ENCODE results near the gene SNAPC1.
A peak's percentile ranks its signal among the peaks of the same experiment; 100 is the strongest.
"Not testable (repeated sequence)": the region's sequence is repeated elsewhere in the genome, so short reads cannot be mapped to it uniquely, and the experiment has no call there.

Gene SNAPC1, protein sequence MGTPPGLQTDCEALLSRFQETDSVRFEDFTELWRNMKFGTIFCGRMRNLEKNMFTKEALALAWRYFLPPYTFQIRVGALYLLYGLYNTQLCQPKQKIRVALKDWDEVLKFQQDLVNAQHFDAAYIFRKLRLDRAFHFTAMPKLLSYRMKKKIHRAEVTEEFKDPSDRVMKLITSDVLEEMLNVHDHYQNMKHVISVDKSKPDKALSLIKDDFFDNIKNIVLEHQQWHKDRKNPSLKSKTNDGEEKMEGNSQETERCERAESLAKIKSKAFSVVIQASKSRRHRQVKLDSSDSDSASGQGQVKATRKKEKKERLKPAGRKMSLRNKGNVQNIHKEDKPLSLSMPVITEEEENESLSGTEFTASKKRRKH

DNA sequence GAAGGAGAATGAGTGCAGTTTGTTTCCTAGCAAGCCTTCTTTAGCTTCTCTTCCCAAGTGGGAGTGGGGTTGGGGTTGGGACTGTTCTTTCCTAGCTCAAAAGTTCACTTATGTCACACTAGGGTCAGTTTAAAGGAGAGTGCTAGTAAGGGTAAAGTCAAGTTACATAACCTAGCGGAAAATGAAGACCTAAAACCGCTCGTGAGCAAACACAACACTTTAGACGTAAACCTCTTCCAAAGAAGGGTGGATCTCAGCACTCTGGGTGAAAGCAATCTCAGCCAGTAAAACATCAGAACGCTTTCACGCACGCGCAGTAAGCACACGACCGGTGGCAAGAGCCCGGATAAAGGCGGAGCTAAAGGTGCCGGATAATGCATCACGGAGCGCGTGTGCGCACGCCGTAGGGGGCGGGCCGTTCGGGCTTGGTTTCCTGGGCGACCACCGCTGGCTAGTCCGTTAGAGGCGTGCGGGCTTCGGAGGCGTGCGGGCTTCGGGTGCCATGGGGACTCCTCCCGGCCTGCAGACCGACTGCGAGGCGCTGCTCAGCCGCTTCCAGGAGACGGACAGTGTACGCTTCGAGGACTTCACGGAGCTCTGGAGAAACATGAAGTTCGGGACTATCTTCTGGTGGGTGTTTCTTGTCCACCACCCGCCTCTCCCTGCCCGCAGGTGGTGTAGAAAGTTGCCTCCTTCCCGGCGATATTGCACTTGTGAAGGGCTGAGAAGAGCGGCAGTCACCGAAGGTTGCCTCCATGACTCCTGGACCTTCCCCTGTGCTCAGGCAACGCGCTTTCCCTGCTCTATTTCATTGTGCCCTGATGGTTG lies at the start of gene SNAPC1:
TSS of gene SNAPC1 (plus strand) at position 462 of the 828 bp plus-strand sequence. CDS start at position 503, 41 bp downstream.
- DNase-seq: peak; percentile 60 to 86

GRCh38 chr14:61713724-61714437 lies 48.3 kb upstream of the SNAPC1 start:
- DNase-seq: no peak

DNA sequence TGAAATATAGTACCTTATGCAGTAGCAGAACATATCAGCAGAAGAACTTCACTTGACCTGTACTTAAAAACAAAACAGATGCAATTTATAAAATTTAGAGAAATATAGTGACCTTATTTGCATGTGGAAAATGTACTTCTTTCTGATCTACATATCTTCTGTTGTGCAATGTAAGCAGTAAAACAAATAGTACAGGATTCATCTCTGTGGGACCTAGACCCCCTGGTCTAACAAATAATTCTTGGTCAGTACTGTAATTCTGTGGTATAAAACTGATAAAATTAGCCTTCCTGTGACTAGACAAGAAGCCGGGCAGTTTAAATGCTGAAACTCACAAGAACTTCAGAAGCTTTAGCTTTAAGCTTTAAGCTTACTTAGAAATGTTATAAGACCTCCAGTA lies 45.3 kb upstream of the SNAPC1 start:
- DNase-seq: no peak

DNA sequence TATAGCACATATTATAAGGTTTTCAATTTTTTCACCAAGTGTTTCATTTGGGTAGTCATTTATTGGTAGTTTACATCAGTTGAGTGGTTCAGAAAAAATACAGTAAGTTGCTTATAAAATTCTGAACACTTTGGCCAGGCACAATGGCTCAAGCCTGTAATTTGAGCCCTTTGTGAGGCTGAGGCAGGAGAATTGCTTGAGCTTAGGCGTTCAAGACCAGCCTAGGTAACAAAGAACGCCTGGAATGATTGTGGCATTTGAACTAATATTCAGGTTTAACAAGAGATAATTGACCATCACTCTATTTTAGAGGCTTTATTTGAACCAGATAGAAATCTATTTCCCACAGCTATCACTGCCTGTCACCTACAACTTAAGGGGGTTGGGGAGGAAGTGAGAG lies 44.2 kb upstream of the SNAPC1 start:
- no peak for DNase-seq

DNA sequence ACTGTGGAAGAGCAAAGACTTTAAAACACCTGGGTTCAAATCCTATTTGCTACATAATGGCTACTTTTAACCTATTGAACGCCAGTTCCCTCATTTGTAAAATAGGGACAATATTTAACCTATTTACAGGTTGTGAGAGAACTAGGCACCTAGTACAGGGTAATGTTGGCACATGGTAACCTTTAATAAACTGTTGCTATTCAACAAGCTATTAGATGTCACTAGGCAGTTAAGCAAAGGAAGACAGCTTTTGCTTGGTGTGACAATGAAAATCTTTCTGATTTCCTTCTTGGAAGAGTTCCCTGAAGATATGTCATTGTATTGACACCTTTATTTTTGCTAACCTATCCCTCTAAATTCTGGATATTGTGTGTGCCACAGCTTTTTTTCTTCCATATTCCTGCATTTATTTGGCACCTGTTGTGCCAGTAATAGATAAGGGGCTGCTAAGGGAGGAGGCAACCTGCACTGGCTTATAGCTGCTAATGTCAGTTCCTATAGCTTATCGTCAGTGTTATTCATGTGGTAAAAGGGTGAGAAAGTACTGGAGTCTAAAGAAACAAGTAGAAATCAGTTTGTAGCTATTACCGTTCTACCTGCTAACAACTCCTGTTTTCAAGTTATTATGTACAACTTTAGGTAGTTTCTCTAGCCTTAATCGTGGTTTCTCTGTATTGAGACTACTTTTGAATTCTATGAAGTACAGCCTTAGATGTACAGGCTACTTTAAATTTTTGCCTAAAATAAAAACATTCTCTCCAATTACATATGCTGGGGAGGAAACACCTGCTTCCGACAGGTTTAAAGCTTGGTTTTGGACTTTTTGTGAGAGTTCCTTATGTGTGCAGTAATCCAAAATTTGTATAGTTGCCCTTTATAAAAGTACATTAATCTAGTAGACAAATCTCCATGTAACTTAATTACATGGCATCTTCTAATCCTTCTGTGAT lies 42.6 kb upstream of the SNAPC1 start:
- no peak for DNase-seq

DNA sequence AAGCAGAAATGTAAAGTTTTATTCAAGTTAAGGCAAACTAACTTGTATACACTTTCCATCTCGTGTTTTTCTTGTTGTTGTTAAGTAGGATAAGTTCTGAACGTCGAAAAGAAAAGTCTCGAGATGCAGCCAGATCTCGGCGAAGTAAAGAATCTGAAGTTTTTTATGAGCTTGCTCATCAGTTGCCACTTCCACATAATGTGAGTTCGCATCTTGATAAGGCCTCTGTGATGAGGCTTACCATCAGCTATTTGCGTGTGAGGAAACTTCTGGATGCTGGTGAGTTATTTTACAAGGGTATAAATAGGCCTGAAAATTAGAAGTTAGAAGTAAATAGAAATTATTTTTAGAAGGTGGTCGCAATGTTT lies 41.9 kb upstream of the SNAPC1 start:
- no peak for DNase-seq

DNA sequence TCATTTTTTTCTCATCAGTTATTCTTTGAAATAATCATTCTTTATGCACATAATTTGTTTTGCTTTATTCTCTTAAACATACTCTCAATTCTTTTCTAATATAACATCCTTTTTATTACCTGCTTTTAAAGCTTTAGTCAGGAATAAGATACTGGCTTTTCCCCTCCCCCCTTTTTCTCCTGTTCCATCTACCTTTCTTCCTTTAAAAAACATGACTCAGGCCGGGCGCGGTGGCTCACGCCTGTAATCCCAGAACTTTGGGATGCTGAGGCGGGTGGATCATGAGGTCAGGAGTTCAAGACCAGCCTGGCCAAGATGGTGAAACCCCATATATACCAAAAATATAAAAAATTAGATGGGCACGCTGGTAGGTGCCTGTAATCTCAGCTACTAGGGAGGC lies 41.5 kb upstream of the SNAPC1 start:
- DNase-seq: no peak

- no peak for DNase-seq
Measured at GRCh38 chr14:61724133-61724532, 38.1 kb upstream of the SNAPC1 start.

- no peak for DNase-seq
Measured at GRCh38 chr14:61726778-61727658, 35.2 kb upstream of the SNAPC1 start.

GRCh38 chr14:61730756-61731373 lies 31.4 kb upstream of the SNAPC1 start:
- DNase-seq: no peak

DNA sequence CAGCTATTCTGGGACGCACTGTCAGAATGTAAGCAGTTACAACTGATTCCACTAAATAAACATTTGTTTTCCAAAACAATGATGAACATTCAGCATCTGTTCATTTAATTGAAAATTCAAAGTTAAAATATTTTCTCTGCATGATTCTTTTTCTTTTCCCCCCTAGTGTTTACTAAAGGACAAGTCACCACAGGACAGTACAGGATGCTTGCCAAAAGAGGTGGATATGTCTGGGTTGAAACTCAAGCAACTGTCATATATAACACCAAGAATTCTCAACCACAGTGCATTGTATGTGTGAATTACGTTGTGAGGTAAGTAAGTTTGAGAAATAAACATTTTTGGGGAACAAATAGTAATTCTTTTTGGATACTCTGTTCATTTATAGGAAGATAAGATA lies 28.2 kb upstream of the SNAPC1 start:
- no peak for DNase-seq

- DNase-seq: no peak
Measured at GRCh38 chr14:61736751-61737150, 25.5 kb upstream of the SNAPC1 start.

GRCh38 chr14:61737915-61738314 lies 24.3 kb upstream of the SNAPC1 start:
- DNase-seq: no peak

DNA sequence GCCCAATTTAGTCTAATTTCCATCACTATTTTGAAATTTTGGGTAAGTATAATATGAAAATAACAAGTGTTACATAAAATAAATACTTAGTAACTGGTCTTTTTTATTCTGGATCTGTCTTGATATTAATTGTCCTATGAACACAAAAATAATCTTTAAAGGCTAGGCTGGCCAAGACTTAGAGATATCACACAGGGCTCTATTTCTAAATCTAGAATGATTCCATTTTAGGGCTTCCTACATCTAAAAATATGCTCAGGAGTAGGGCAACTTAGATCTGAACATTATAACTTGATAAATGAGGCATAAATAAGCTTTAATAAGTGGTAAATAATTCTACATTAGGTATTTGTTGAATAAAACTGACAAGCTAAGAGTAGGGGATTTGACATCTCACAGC lies 23.1 kb upstream of the SNAPC1 start:
- DNase-seq: no peak

- DNase-seq: no peak
Measured at GRCh38 chr14:61742371-61742770, 19.8 kb upstream of the SNAPC1 start.

GRCh38 chr14:61744238-61744637 lies 18.0 kb upstream of the SNAPC1 start:
- DNase-seq: no peak

GRCh38 chr14:61746346-61746745 lies 15.9 kb upstream of the SNAPC1 start:
- DNase-seq: not testable (repeated sequence)

DNA sequence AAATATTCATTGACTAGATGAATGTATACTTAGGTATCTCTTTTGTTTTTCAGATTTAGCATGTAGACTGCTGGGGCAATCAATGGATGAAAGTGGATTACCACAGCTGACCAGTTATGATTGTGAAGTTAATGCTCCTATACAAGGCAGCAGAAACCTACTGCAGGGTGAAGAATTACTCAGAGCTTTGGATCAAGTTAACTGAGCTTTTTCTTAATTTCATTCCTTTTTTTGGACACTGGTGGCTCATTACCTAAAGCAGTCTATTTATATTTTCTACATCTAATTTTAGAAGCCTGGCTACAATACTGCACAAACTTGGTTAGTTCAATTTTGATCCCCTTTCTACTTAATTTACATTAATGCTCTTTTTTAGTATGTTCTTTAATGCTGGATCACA lies 15.3 kb upstream of the SNAPC1 start:
- no peak for DNase-seq

DNA sequence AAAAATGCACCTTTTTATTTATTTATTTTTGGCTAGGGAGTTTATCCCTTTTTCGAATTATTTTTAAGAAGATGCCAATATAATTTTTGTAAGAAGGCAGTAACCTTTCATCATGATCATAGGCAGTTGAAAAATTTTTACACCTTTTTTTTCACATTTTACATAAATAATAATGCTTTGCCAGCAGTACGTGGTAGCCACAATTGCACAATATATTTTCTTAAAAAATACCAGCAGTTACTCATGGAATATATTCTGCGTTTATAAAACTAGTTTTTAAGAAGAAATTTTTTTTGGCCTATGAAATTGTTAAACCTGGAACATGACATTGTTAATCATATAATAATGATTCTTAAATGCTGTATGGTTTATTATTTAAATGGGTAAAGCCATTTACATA lies 14.9 kb upstream of the SNAPC1 start:
- DNase-seq: no peak

DNA sequence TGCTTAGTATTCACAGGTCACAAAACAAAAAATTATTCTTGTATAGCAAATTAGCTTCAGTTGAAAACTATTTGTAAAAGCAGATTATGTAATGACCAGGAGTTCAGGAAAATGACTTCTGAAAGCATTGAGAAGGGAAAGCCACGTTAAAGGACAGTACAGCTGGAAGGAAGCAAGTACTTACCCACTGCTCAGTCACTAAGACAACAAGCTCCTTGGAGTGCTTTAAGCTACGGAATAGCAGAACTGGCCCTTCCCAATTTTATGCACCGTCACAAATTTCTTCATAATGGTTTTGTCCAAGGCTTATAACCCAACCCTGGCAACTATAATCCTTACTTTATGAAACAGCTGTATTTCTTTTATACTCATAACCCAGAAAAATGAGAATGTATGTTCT lies 13.0 kb upstream of the SNAPC1 start:
- DNase-seq: no peak

DNA sequence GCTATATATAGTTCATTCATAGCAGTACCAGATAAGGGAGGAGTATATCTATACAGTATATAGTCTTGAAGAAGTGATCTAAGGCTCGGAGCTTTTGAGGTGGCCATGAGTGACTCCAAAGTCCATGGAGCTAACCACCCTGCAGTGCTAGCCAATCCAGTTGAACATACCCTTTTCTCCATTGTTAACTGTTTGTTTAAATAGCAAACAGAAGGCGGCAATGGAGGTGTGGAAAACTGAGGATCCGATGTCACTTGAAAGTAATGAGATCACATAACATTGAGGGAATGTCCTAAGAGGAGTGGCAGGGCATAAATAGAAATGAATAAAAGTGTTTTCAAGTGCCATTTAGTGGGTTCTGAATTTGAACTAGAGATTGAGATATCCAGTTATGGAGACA lies 12.4 kb upstream of the SNAPC1 start:
- no peak for DNase-seq

All from cerebellar nuclear complex (tissue), 1 donor.